H1 (cell line): ENCODE results near the gene TP63. TPM values are rescaled to one million over a fixed set of nuclear protein-coding genes. Genes with fewer than 3 reads are reported as not detected.

Experiments
- PHF8 ChIP-seq: fragments of 200-600 bp; sonication (generic); conservative IDR thresholded peaks from 2 replicates; pipeline ENCODE4 v1.7.1; 2012; ENCODE audit warnings: low read depth, mild to moderate bottlenecking, inconsistent platforms, low read length, moderate library complexity
- POU5F1 ChIP-seq: IDR thresholded peaks from 2 replicates; pipeline ENCODE4 v1.6.1; 2011; ENCODE audit warnings: low read depth, mild to moderate bottlenecking, low read length, moderate library complexity
- RBBP5 ChIP-seq: IDR thresholded peaks from 2 replicates; pipeline ENCODE4 v1.7.1; 2012; ENCODE audit warnings: low read depth, mild to moderate bottlenecking, inconsistent platforms, low read length, moderate library complexity, borderline replicate concordance
- SAP30 ChIP-seq: fragments of 300-600 bp; sonication (generic); IDR thresholded peaks from 2 replicates; pipeline ENCODE4 v1.7.1; 2012; ENCODE audit warnings: low read length, moderate library complexity, mild to moderate bottlenecking, inconsistent platforms; ENCODE audit not compliant: insufficient read depth, insufficient replicate concordance
- SIRT6 ChIP-seq: IDR thresholded peaks from one replicate; pipeline ENCODE4 v1.7.1; 2012; ENCODE audit warnings: low read length, inconsistent platforms
- TAF7 ChIP-seq: optimal IDR thresholded peaks from 2 replicates; pipeline ENCODE3; 2011; ENCODE audit warnings: low read depth, mild to moderate bottlenecking, inconsistent platforms, low read length, moderate library complexity, borderline replicate concordance
- TCF12 ChIP-seq: IDR thresholded peaks from 2 replicates; pipeline ENCODE4 v1.6.1; 2011; ENCODE audit warnings: low read depth, mild to moderate bottlenecking, low read length
- polyA plus RNA-seq, 7 experiments: library from polyadenylated mRNA; depleted of rRNA in 3 of 7; stranded (reverse) in 5 of 7; unstranded in 2 of 7; fragments of >200 nt in 5 of 7; fragments of 200-250 nt in 2 of 7; gene quantifications; 1 replicate in 5 of 7; 2 replicates in 1 of 7; 4 replicates in 1 of 7; pipeline versions ENCODE4 v1.2.1 to v1.2.3, GENCODE V29; 2011 to 2013; ENCODE audit warnings: missing spikeins in 2 of 7, mixed read lengths in 2 of 7
- total RNA-seq: library from RNA; stranded (reverse); fragmentation: NEBNext Ultra II Directional; extraction: Animal tissue kit (Norgen Biotek cat#: 25700); gene quantifications from 2 replicates; pipeline ENCODE4 v1.2.1, GENCODE V29; 2021
- TF ChIP-seq, protein P1 (sequence below): IDR thresholded peaks from 2 replicates; pipeline ENCODE4 v1.6.1; 2012; ENCODE audit warnings: inconsistent platforms
- TF ChIP-seq, protein P2 (sequence below): IDR thresholded peaks from 2 replicates; pipeline ENCODE4 v1.6.1; 2012; ENCODE audit warnings: inconsistent platforms

The TP63 gene
- total and polyA plus RNA-seq, 2 of the 8 experiments (the other 6 are each of a cell fraction or from before 2014, with no cell fraction given), result not detected

DNA sequence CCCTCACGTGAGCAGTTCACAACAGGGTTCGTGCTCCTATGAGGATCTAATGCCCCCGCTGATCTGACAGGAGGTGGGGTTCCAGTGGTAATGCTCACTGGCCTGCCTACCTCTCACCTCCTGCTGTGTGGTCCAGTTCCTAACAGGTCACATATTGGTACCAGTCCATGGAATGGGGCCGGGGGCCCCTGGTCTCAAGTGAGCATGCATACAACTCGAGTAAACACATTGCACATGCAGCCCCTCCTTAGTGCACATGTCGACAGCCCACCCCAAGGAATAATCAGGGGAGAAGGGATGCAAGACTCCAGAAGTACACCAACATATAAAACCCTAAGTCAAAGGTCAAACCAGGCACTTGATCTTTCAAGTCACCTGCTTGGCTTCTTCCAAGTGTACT is 127.0 kb downstream of the TP63 start (continued):
- TF ChIP-seq TAF7, result no peak
- TF ChIP-seq SAP30, result no peak
- TF ChIP-seq RBBP5, result no peak
- TF ChIP-seq, protein P1, sequence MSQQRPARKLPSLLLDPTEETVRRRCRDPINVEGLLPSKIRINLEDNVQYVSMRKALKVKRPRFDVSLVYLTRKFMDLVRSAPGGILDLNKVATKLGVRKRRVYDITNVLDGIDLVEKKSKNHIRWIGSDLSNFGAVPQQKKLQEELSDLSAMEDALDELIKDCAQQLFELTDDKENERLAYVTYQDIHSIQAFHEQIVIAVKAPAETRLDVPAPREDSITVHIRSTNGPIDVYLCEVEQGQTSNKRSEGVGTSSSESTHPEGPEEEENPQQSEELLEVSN, result no peak
- no peak for TF ChIP-seq SIRT6
- no peak for TF ChIP-seq TCF12
- TF ChIP-seq, protein P2, sequence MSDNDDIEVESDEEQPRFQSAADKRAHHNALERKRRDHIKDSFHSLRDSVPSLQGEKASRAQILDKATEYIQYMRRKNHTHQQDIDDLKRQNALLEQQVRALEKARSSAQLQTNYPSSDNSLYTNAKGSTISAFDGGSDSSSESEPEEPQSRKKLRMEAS, result no peak
- TF ChIP-seq PHF8, result no peak
- no peak for TF ChIP-seq POU5F1
